ENCODE measurements around the gene SH3PXD2A. TPM values are rescaled to one million over a fixed set of nuclear protein-coding genes. Genes with fewer than 3 reads are reported as not detected.

The SH3PXD2A gene
- total and polyA plus RNA-seq, 4 donors, result 23.1 to 41.2 (median 32.7) TPM

DNA sequence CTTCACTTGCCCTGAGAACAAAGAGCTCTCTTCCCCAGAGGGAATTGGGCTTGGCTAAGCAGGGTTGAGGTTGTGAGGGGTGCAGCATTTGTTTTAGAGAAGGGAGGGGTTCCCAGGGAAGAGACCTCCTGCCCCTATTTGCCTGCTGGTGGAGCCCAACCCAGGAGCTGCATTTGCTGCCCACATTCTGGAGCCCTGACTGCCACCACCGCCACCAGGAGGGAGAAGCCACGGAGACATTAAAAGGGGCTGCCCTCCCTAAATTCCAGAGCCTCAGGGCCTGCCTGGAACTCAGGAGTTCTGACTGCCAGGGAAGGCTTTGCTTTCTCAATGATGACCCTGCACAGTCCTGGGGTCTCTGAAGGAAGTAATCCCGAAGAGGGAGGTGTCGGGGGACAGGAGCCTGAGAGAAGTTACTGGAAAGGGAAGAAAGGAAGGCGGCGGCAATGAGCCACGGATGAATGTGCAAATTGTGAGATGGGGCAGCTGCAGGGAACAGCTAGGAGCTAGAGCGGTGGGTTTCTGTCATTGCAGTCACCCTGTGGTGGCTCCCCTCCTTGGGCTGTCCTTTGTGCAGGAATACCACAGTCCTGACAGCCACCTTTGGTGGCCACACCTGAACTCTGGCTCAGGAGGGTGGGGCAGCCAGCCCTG lies 310.6 kb downstream of the SH3PXD2A start:
- Histone ChIP-seq H3K27me3 (ENCODE audit: control insufficient read depth, insufficient read depth, low read length) (no peaks in the 10 kb centered on the region), H3K4me1 (ENCODE audit: control insufficient read depth, insufficient read depth, low read length) (peaks cover 23% of the 10 kb centered on the region), H3K27ac (ENCODE audit: low read depth, low read length) (no peak overlapping the region), H3K4me3 (ENCODE audit: low read depth, low read length) (no peak overlapping the region), H3K36me3 (ENCODE audit: control insufficient read depth, insufficient read depth, low read length) (no peaks in the 10 kb centered on the region), H3K9me3 (ENCODE audit: control insufficient read depth, insufficient read depth, low read length) (no peaks in the 10 kb centered on the region)
- WGBS (ENCODE audit: insufficient coverage), result 59% methylated on average over 8 of the region's 8 CpGs
- no peak for DNase-seq (ENCODE audit: low read depth in 4 of 6, low spot score in 6 of 6)

Small RNA genes within 50 kb of the gene (small RNA-seq; reads per million reads assigned to genes)
- gene RF00019 (ENCODE audit: low replicate concordance), result not detected

Other genes starting within 250 kb of the SH3PXD2A start
- 10 to 100 TPM; 21.9 to 30.9 TPM for gene STN1, start 62.6 kb upstream of the SH3PXD2A start, total RNA-seq
- 10 to 100 TPM; 12.7 to 13.5 TPM for gene STN1, start 62.6 kb upstream of the SH3PXD2A start, polyA plus RNA-seq (ENCODE audit: insufficient read length in 2 of 2)
- 10 to 100 TPM; 55.3 to 65.5 TPM for gene SLK, start 111.6 kb upstream of the SH3PXD2A start, total RNA-seq
- gene SLK, start 111.6 kb upstream of the SH3PXD2A start, polyA plus RNA-seq (ENCODE audit: insufficient read length in 2 of 2), result 10 to 100 TPM; 15.1 to 19.9 TPM
- 1 to 10 TPM in 1 of 2 donors, under 1 TPM in 1; 0.61 to 1.7 TPM for gene COL17A1, start 230.3 kb upstream of the SH3PXD2A start, total RNA-seq
- gene COL17A1, start 230.3 kb upstream of the SH3PXD2A start, polyA plus RNA-seq (ENCODE audit: insufficient read length in 2 of 2), result under 1 TPM; 0.35 to 0.47 TPM

Data from spinal cord (tissue), 10 donors.